Measurements from ENCODE around the gene HCRTR2.

DNA sequence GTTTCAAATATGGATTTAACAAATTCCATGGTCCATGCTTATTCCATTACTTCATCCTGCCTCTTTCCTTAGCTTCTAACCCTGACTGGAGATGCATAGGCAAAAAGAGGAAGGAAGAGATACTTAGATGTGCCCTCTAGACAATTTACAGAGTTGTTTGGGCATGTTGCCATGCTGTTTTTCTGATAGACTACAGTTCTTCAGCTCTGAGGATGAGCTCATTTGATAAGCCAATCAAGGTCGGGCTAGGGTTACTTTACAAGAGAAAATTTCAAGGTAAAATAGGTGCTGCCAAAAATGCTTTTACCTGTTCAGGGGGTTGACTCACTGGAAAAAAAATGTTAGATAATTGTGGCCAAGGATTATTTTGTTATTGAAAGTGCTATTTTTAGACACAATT lies 5.9 kb downstream of the HCRTR2 start:
- TF ChIP-seq, protein P1, sequence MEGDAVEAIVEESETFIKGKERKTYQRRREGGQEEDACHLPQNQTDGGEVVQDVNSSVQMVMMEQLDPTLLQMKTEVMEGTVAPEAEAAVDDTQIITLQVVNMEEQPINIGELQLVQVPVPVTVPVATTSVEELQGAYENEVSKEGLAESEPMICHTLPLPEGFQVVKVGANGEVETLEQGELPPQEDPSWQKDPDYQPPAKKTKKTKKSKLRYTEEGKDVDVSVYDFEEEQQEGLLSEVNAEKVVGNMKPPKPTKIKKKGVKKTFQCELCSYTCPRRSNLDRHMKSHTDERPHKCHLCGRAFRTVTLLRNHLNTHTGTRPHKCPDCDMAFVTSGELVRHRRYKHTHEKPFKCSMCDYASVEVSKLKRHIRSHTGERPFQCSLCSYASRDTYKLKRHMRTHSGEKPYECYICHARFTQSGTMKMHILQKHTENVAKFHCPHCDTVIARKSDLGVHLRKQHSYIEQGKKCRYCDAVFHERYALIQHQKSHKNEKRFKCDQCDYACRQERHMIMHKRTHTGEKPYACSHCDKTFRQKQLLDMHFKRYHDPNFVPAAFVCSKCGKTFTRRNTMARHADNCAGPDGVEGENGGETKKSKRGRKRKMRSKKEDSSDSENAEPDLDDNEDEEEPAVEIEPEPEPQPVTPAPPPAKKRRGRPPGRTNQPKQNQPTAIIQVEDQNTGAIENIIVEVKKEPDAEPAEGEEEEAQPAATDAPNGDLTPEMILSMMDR (conservative IDR thresholded peaks at IDR 0.05; ENCODE audit: low read depth, low read length), result no peak
- TF ChIP-seq EZH2 (IDR thresholded peaks at IDR 0.05; ENCODE audit: low read length, unreplicated experiment), result no peak
